Liver (tissue), 9 donors: ENCODE results near the gene IFITM10. TPM values are rescaled to one million over a fixed set of nuclear protein-coding genes. Genes with fewer than 3 reads are reported as not detected.

Experiments
- DNase-seq: peaks from one replicate; pipeline ENCODE4 v3.0.0-alpha.2; 2017; ENCODE audit warnings: low spot score
- H3K27ac ChIP-seq, 2 donors: one replicate each; pipeline ENCODE4 v1.7.0; 2013; ENCODE audit warnings: inconsistent platforms in 2 of 2, low read length in 2 of 2, control low read depth in 1 of 2, low read depth in 1 of 2, mild to moderate bottlenecking in 1 of 2
- H3K27me3 ChIP-seq, 4 donors: one replicate each; pipeline versions ENCODE4 v1.6.1 to v1.7.0; 2013; ENCODE audit warnings: low read length in 3 of 4, inconsistent platforms in 1 of 4, mild to moderate bottlenecking in 1 of 4, moderate library complexity in 1 of 4; ENCODE audit not compliant: control insufficient read depth in 4 of 4, insufficient read depth in 4 of 4
- H3K36me3 ChIP-seq, 4 donors: one replicate each; pipeline versions ENCODE4 v1.6.1 to v1.7.0; 2013; ENCODE audit warnings: low read length in 3 of 4, mild to moderate bottlenecking in 3 of 4, low read depth in 1 of 4, moderate library complexity in 1 of 4; ENCODE audit not compliant: control insufficient read depth in 4 of 4, insufficient read depth in 3 of 4
- H3K4me1 ChIP-seq, 4 donors: one replicate each; pipeline versions ENCODE4 v1.6.1 to v1.7.0; 2013; ENCODE audit warnings: low read length in 3 of 4, mild to moderate bottlenecking in 3 of 4, moderate library complexity in 1 of 4; ENCODE audit not compliant: control insufficient read depth in 4 of 4, insufficient read depth in 4 of 4
- H3K4me3 ChIP-seq, 3 donors: one replicate each; pipeline versions ENCODE4 v1.6.1 to v1.7.0; 2013; ENCODE audit warnings: low read length in 3 of 3, control low read depth in 1 of 3, low read depth in 1 of 3, mild to moderate bottlenecking in 1 of 3
- H3K9ac ChIP-seq, 2 donors: one replicate each; pipeline ENCODE4 v1.7.0; 2013; ENCODE audit warnings: low read length in 2 of 2, mild to moderate bottlenecking in 2 of 2, moderate library complexity in 2 of 2, control low read depth in 1 of 2, low read depth in 1 of 2
- H3K9me3 ChIP-seq, 4 donors: one replicate each; pipeline versions ENCODE4 v1.6.1 to v1.7.0; 2013; ENCODE audit warnings: low read length in 3 of 4; ENCODE audit not compliant: control insufficient read depth in 4 of 4
- FOXA1 ChIP-seq: IDR thresholded peaks from 2 replicates; pipeline ENCODE4 v1.6.1; 2016; ENCODE audit warnings: antibody characterized with exemption
- GABPA ChIP-seq, 2 donors: IDR thresholded peaks in 1 of 2; conservative IDR thresholded peaks in 1 of 2; 2 replicates each; pipeline ENCODE4 v1.6.1; 2016; ENCODE audit warnings: antibody characterized with exemption in 2 of 2, mild to moderate bottlenecking in 1 of 2, moderate library complexity in 1 of 2
- HNF4A ChIP-seq, 2 donors: conservative IDR thresholded peaks; 2 replicates each; pipeline ENCODE4 v1.6.1; 2016; ENCODE audit warnings: antibody characterized with exemption in 2 of 2, mild to moderate bottlenecking in 2 of 2
- MAX ChIP-seq: IDR thresholded peaks from 2 replicates; pipeline ENCODE4 v1.6.1; 2016; ENCODE audit warnings: antibody characterized with exemption
- NR2F2 ChIP-seq: IDR thresholded peaks from 2 replicates; pipeline ENCODE4 v1.6.1; 2016; ENCODE audit warnings: antibody characterized with exemption
- RAD21 ChIP-seq, 2 donors: IDR thresholded peaks; 2 replicates each; pipeline ENCODE4 v1.6.1; 2016; ENCODE audit warnings: antibody characterized with exemption in 2 of 2, mild to moderate bottlenecking in 2 of 2
- REST ChIP-seq: IDR thresholded peaks from 2 replicates; pipeline ENCODE4 v1.6.1; 2016; ENCODE audit warnings: antibody characterized with exemption, mild to moderate bottlenecking
- TAF1 ChIP-seq: conservative IDR thresholded peaks from 2 replicates; pipeline ENCODE4 v1.6.1; 2016; ENCODE audit warnings: antibody characterized with exemption, mild to moderate bottlenecking
- ZBTB33 ChIP-seq: IDR thresholded peaks from 2 replicates; pipeline ENCODE4 v1.6.1; 2016; ENCODE audit warnings: antibody characterized with exemption
- WGBS: extraction: QIAGEN DNeasy Blood & Tissue Kit; methylation state at CpG from one replicate; pipeline ENCODE4 v1.1.7; 2013; 5-methylcytosine and 5-hydroxymethylcytosine counted together
- polyA plus RNA-seq, 2 donors: library from polyadenylated mRNA; stranded (reverse) in 1 of 2; unstranded in 1 of 2; fragments of 200-250 nt in 1 of 2; fragments of >200 nt in 1 of 2; fragmentation: Nextera tagmentation in 1 of 2; extraction: Ambion mirVana in 1 of 2; gene quantifications; one replicate each; pipeline versions ENCODE4 v1.2.1 to v1.2.3, GENCODE V29; 2013 to 2015
- total RNA-seq, 2 donors: library from RNA; depleted of rRNA; stranded (reverse); fragments of >200 nt; gene quantifications; one replicate each; pipeline ENCODE4 v1.2.3, GENCODE V29; 2014
- donor health status: healthy.
- donor health status: healthy.
- donor health status: healthy.
- donor health status: healthy.
- donor health status: healthy.

The IFITM10 gene
- total and polyA plus RNA-seq, 4 donors, result 0.14 to 8.5 (median 1.8) TPM

GRCh38 chr11:1771273-1771672, 20.9 kb upstream of the IFITM10 start:
- no peaks in the 10 kb centered on the region for H3K9me3 ChIP-seq
- no peaks in the 10 kb centered on the region for H3K4me1 ChIP-seq
- H3K4me3 ChIP-seq, result no peak overlapping the region
- H3K36me3 ChIP-seq, result no peaks in the 10 kb centered on the region
- no peak for TF ChIP-seq TAF1
- no peak for TF ChIP-seq FOXA1
- TF ChIP-seq HNF4A (conservative IDR thresholded peaks at IDR 0.05), result no peak
- no peak for TF ChIP-seq RAD21 (IDR thresholded peaks at IDR 0.05)
- no peak for TF ChIP-seq REST
- TF ChIP-seq MAX, result no peak
- TF ChIP-seq NR2F2, result no peak
- TF ChIP-seq GABPA (IDR thresholded peaks at IDR 0.05 in 1 of 2, conservative IDR thresholded peaks at IDR 0.05 in 1 of 2), result no peak
- no peak for TF ChIP-seq ZBTB33
- H3K27me3 ChIP-seq, result no peaks in the 10 kb centered on the region
- DNase-seq, result no peak
- no peak overlapping the region for H3K9ac ChIP-seq
- peak overlapping the region in 1 of 2 donors; percentile 42 for H3K27ac ChIP-seq
- WGBS, result 88% methylated on average over 18 of the region's 18 CpGs

- Histone ChIP-seq H3K36me3 (no peaks in the 10 kb centered on the region), H3K27me3 (no peaks in the 10 kb centered on the region), H3K9ac (no peak overlapping the region), H3K27ac (peak overlapping the region in 1 of 2 donors; percentile 42), H3K4me1 (no peaks in the 10 kb centered on the region), H3K9me3 (no peaks in the 10 kb centered on the region), H3K4me3 (no peak overlapping the region)
- no peak for TF ChIP-seq REST
- no peak for DNase-seq
- WGBS, result 72% methylated on average over 5 of the region's 5 CpGs
These were observed 20.1 kb upstream of the IFITM10 start for GRCh38 chr11:1770528-1770927.
